Retinal pigment epithelial cell (primary cell): ENCODE data around the gene ARL6IP1.
"Not testable (repeated sequence)": the region's sequence is repeated elsewhere in the genome, so short reads cannot be mapped to it uniquely, and the experiment has no call there.

Experiments
- DNase-seq: peaks from one replicate; pipeline ENCODE4 v3.0.0-alpha.2; 2010; ENCODE audit warnings: low read depth
- H3K4me3 ChIP-seq: 2 replicates; pipeline ENCODE4 v1.5.1; 2011; ENCODE audit warnings: mild to moderate bottlenecking, low read length, control low read depth, moderate library complexity
- TF ChIP-seq, protein P1 (sequence below): conservative IDR thresholded peaks from 2 replicates; pipeline ENCODE4 v1.5.1; 2011; ENCODE audit warnings: low read depth, low read length, control low read depth, inconsistent platforms

ARL6IP1 gene

DNA sequence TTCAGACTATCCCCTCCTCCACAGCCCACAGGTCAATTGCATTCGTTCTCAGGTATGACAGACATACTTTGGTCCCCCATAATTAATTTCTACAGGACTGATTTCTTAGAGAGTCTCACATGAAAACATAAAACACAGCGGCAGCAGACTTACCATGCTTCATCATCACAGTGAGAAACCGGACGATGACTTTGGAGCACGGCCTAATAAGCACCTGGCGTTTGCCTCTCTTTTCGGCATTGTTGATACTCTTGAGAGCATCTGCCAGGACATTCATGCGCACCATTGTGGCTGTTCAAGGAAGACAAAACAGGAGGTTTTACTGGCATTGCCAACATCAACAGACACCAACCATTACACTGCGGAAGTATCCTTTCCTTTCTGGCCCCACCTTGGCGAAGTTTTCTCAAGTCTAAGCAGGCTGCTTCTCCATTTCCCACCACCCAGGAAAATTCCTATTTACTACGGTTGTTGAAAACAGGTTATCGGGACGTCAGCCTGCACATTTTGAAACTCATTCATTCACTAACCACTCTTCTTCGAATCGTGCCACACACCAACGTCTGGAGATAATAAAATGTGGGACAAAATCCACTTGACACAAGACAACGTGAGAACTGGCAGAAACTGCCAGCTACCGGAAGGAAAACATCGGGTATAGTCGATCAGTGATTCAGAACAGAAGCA lies 12.4 kb downstream of the ARL6IP1 start:
- TF ChIP-seq, protein P1, sequence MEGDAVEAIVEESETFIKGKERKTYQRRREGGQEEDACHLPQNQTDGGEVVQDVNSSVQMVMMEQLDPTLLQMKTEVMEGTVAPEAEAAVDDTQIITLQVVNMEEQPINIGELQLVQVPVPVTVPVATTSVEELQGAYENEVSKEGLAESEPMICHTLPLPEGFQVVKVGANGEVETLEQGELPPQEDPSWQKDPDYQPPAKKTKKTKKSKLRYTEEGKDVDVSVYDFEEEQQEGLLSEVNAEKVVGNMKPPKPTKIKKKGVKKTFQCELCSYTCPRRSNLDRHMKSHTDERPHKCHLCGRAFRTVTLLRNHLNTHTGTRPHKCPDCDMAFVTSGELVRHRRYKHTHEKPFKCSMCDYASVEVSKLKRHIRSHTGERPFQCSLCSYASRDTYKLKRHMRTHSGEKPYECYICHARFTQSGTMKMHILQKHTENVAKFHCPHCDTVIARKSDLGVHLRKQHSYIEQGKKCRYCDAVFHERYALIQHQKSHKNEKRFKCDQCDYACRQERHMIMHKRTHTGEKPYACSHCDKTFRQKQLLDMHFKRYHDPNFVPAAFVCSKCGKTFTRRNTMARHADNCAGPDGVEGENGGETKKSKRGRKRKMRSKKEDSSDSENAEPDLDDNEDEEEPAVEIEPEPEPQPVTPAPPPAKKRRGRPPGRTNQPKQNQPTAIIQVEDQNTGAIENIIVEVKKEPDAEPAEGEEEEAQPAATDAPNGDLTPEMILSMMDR: no peak
- H3K4me3 ChIP-seq: peak overlapping the region; percentile 99
- no peak for DNase-seq

DNA sequence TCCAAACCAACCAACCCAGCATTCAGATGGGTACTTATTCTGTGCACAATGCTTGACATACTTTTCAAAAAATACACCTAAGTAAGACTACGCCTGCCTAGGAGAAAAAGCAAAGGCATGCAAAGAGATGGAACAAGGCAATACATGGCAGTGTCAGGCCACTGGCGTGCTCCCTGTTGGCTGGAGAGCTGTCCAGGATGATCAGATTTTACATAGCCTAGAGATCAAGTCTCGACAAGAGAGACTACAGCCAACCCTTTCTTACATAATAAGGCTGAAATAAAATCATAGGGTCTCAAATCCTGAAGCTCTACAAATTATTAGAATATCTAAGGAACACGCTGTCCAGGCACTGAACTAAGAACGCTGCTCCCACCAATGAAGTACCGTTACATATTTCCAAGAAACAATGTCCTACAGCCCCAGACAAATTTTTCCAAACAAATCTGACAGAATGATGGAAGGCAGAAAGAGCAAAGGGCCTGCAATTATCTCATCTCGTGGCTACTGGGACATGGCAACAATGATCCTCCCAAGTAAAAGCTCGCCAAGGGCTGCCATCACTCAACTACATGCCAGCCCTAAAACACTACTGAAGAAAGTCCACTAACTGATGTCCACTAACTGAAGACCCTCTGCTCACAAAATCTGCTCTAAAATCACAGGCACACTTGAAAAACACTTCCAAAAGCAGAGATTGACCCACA lies 16.3 kb downstream of the ARL6IP1 start:
- no peak overlapping the region for H3K4me3 ChIP-seq
- TF ChIP-seq, protein P1: no peak
- no peak for DNase-seq

DNA sequence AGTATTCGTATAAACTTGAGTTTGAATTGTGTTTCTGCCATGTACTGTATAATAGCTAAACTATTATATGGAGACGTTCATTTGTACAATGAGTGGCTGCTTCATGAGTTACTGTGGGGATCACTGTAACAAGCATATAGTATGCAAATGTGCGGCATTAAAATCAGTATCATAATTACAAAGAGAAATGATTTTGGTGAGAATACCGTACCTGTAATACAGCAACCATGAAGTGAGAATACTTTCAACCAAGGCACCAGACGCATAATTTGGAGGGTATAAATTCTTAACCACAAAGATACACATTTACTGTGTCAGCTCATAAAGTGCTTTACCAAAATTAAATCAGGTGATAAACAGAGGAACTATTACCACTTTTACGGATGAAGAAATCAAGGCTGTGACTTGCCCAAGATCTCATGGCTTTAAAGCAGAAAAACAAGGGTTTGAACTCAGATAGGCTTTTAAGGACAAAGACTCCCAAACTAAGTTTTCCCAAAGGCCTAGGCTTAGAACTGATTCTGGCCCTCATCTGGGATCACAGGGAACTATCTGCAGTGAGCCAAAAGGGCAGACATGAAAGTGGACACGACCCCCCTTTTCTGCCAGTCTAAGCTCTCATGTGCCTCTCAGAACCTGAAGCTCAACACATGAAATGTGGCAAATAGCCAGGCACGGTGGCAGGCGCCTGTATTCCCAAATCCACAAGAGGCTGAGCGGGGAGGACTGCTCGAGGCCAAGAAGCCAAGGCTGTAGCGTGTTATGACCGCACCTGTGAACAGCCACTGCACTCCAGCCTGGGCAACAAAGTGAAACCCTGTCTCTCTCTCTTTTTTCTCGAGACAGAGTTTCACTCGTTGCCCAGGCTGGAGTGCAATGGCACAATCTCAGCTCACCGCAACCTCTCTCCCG lies 17.7 kb downstream of the ARL6IP1 start:
- H3K4me3 ChIP-seq: no peak overlapping the region
- DNase-seq: no peak
- TF ChIP-seq, protein P1: no peak

DNA sequence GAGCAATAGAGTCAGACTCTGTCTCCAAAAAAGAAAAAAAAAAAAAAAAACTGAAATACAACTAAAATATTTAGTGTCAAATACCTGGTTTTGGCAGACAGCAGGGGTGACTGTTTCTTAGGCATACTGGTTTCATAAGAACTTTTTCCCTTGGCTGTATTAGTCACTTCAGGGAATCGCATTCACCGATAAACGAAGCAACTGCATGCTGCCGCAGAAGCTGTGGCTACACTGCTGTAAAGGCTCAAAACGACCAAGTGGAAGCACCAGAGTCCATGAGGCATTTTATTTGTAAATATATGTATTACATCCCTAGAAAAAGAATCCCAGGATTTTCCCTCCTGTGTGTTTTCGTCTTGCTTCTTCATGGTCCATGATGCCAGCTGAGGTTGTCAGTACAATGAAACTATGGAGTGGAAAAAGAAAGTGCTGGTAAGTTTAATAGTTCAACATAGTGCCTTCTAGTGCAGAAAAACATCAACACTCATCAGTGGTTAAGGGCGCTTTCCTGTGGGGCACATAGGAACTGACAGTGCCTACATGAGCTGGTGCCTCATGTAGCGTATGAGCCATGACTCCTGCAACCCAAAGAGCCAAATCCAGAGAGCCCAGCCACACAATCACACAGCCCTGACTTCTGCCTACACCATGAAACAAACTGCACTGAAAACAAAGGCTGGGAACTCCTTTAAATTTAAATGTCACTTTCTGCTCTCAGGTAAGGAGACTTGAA lies 18.5 kb downstream of the ARL6IP1 start:
- no peak for DNase-seq
- TF ChIP-seq, protein P1: no peak
- no peak overlapping the region for H3K4me3 ChIP-seq

DNA sequence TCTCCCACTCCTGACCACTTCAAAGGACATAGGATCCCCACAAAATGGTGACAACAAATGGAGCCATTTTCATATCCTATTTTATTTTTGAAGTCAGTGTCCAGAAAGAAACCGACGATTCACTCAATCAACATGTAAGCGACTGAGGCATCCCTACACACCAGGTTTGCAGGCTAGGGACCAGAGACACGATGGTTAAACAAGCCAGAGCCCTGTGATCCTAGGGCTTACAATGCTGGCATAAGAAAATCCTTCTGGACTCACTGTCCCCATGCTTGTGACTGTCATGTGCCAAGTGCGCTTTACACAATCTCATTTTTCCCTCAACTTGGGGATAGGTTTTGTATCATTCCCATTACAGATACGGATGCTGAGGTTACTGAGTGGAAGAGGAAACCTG lies 20.1 kb downstream of the ARL6IP1 start:
- DNase-seq, H3K4me3 ChIP-seq: not testable (repeated sequence)

DNA sequence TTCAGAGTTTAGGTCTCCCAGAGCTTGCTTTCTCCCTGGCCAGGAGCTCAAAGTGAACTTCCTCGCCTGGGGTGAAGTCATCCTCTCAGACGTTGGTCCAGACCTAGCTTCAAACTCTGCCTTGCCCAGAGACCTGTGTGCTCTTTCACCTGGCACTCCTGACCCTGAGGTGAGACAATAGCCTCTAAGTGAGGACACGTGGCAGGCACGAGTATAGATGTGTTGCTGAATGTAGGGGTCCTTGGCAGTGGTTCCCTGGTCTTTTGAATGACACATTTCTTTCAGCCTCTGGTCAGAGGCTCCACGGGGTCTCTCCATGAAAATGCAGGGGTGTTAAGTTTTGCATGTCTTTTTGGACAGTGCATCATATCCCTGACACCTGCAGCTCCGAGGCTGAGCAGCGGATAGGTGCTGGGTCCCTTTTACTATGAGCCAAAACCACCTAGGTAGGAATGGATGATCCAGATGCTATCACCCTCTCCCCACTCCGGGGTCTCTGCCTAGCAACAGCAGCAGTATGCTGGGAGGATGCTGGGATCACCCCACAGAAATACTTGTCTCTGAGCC lies 20.8 kb downstream of the ARL6IP1 start:
- not testable (repeated sequence) for H3K4me3 ChIP-seq, DNase-seq

DNA sequence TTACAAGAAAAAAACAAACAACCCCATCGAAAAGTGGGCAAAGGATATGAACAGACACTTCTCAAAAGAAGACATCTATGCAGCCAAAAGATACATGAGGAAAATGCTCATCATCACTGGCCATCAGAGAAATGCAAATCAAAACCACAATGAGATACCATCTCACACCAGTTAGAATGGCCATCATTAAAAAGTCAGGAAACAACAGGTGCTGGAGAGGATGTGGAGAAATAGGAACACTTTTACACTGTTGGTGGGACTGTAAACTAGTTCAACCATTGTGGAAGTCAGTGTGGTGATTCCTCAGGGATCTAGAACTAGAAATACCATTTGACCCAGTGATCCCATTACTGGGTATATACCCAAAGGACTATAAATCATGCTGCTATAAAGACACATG lies 23.7 kb downstream of the ARL6IP1 start:
- not testable (repeated sequence) for H3K4me3 ChIP-seq, DNase-seq

DNA sequence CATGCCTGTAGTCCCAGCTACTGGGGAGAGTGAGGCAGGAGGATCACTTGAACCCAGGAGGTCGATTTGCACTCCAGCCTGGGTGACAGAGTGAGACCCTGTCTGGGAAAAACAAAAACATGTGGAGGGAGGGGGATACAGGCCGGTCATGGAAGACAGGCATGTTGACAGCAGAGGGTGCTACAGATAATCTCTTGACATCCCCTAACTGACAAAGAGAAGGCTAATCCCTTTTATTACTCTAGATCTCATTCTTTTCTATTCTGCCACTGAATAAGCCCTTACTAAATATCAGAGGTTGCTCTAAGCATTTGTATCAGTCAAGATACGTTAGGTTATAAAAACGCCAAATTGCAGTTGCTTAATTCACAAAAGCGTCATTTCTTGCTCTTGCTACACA lies 25.0 kb downstream of the ARL6IP1 start:
- DNase-seq, H3K4me3 ChIP-seq: not testable (repeated sequence)

DNA sequence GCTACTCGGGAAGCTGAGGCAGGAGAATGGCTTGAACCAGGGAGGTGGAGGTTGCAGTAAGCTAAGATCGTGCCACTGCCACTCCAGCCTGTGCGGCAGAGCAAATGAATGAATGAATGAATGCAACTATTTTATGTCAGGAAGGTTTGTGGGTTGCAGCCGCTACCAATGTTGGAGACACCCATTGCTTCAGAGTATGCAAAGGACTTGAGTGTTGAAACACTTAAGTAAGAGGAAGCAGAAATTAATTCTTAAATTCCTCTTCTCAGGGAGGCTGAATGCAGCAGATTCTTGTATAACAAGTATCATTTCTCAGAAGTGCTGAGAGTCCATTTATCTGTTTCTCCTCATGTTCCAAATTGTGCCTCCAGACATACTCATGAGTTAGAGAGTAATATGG lies 26.7 kb downstream of the ARL6IP1 start:
- DNase-seq, H3K4me3 ChIP-seq: not testable (repeated sequence)

DNA sequence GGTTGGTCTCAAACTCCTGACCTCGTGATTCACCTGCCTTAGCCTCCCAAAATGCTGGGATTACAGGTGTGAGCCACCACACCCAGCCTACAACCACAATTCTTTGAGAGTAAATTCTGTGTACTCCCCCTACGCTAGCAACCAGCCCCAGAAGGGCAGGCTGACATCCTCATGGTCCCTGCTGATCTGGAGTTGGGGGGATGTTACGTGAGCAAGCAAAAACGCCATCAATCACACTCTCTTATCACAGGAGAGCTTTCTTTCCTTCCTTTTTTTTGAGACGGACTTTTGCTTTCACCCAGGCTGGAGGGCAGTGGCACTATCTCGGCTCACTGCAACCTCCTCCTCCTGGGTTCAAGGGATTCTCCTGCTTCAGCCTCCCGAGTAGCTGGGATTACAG lies 29.2 kb downstream of the ARL6IP1 start:
- not testable (repeated sequence) for DNase-seq, H3K4me3 ChIP-seq

DNA sequence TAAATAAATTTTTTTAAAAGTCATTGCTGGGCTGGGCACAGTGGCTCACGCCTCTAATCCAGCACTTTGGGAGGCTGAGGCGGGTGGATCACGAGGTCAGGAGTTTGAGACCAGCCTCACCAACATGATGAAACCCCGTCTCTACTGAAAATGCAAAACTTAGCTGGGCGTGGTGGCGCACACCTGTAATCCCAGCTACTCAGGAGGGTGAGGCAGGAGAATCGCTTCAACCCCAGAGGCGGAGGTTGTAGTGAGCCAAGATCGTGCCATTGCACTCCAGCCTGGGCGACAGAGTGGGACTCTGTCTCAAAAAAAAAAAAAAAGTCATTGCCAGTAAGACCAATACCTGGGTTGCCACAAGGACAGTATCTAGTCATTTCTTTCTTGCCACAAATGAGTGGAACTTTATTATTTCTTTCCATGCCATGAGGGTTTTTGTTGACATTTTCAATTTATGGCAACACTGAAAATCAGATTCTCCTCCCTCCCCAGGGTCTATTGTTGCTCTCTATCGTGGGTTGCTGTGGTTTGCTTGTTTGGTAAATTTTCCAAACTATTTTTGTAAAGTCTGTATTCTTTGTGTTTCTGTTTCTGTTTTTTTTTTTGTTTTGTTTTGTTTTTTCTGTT lies 30.9 kb downstream of the ARL6IP1 start:
- DNase-seq, H3K4me3 ChIP-seq: not testable (repeated sequence)

DNA sequence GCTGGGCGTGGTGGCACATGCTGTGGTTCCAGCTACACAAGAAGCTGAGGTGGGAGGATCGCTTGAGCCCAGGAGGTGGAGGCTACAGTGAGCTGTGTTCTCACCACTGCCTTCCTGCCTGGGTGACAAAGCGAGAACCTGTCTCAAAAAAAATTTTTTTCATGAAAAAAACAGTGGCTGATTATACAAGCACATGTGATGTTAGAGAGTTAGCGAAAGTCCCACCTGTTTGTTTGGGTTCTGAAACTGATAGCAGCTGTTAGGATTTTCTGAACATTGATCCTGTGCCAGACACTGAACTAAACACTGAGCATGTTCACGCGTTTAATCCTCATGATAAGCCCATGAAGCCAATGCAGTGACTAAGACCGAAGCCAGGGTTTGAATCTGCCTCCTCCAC lies 34.1 kb downstream of the ARL6IP1 start:
- DNase-seq: not testable (repeated sequence)

DNA sequence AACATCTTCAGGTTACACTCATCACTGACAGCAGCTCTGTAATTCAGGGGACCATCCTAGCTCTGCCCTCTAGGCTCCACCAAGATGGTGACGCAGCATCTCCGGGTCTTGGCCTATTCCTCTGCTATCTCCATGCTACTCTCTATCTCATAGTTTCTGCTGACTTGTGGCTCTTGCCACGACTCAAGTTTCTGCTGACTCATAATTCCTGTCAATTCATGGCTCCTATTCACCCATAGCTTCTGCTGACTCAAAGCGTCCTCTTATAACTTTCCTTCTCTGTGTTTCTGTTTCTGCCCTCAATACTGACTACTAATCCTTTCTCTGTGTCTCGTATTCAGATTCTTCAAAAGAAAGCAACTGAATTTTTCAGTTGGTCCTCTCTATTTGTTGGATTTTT lies 38.6 kb downstream of the ARL6IP1 start:
- H3K4me3 ChIP-seq, DNase-seq: not testable (repeated sequence)

More for the DNA sequence above, 34.1 kb downstream of the ARL6IP1 start:
- not testable (repeated sequence) for H3K4me3 ChIP-seq
